ENCODE data around the gene RPLP1. TPM values are rescaled to one million over a fixed set of nuclear protein-coding genes. Genes with fewer than 3 reads are reported as not detected.

The RPLP1 gene
- total RNA-seq = 40.1 TPM

DNA sequence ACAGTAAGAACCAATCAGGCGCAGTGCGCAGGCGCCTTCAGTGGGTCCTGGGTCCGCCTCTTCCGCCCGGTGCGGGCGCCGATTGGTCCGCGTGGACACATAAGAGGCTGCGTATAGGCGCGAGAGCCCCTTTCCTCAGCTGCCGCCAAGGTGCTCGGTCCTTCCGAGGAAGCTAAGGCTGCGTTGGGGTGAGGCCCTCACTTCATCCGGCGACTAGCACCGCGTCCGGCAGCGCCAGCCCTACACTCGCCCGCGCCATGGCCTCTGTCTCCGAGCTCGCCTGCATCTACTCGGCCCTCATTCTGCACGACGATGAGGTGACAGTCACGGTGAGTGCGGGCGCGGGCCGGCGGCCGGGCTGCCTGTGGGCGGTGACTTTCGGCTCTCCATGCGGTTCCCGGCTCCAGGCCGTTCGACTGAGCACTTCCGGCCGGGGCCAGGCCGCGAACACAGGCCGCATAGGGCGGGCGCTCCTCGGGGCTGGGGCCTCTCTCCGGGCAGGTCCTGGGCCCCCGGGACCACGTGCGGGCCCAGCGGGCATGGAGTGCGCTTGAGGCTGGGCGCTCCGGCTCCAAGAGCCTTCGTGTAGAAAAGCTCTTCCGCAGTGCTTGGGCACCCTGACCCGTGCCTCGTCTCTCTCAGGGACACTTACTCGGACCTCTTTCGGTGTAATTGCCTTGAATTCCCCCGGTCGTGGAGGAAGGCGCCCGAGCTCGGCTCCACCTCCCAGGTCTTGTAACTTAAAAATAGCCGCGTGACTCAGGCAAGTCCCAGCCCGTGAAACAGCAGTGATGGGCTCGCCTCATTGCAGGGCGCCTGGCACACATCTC, at the start of gene RPLP1:
Gene RPLP1 (plus strand): TSS at position 127 of the 830 bp plus-strand sequence. CDS start 131 bp downstream, at position 258.
- peak; percentile 95 for DNase-seq

GRCh38 chr15:69403594-69403993, 49.0 kb upstream of the RPLP1 start:
- DNase-seq = no peak

GRCh38 chr15:69405110-69405509, 47.5 kb upstream of the RPLP1 start:
- DNase-seq = no peak

DNA sequence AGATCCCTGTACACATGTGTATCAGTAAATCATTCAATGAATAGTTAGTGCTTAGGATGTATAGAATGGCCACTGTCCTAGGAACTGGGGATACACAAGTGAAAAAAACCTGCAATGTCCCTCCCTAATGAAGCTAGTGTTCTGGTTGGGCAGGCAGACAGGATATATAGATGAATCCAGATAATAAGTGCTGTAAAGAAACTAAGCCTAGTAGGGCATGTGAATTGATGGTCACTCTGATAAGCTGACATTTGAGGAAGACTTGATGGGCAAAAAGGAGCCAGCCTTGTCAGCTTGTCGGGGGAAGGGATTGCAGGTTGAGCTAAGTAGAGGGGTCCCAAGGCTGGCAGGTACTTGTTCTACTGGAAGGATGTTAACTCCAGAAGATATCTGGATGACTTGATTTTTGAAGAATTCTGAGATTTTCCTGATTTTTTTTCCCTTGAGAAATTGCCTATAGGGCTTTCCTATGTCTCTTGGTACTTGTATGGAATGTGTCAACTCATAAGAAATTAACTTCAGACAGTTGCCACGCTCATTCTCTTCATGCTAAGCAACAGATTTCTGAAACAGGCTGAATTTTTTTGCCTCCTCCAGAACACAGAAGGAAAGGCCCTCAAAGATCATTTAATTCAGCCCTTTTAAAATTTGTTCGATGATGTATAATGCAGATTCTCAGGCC, 44.8 kb upstream of the RPLP1 start:
- DNase-seq = no peak

- DNase-seq = no peak
Measured at GRCh38 chr15:69408841-69409240, 43.8 kb upstream of the RPLP1 start.

DNA sequence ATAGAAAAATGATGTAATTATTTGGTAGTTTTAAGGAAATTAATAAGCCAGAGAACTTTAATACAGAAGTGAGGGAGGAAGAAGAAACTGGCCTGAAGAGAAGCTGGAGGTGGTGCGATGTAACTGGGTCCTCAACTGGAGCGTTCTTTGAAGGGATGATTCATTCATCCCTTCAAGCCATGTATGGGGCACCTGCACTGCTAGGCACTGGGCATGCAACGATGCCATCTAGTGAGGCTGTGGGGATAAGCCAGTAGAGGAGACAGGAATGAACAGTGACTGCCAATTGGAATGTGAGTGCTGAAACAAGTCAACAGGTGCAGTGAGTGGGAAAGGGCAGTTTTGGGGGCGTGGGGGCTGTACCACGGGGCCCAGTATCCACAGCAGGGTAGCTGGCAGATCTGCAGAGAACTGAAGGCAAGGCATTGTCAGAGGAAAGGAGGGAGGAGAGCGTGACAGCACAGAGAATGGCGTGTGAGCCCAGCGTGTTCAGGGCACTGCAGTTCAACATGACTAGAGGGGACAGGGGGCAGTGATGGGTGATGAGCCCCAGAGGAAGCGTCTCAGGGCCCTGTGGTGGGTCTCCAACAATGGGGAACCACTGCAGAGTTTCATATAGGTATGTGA, 42.3 kb upstream of the RPLP1 start:
- no peak for DNase-seq

DNA sequence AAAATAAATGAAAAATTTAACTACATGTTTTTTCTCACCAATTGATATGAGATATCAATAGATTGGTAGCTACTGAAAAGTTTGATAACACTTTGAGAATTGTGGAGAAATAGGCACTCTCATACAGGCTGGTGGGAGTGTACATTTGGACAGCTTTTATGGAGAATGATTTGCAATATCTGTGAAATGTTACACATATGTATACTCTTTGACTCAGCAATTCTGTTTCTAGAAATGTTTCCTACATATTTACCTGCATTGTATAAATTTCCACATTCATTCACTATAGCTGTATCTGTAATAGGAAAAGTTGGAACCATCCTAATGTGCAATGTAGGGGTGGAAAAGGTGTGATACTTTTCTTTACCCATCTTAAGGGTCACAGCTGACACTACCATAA, 40.3 kb upstream of the RPLP1 start:
- no peak for DNase-seq

- DNase-seq = no peak
Measured at GRCh38 chr15:69412701-69413100, 39.9 kb upstream of the RPLP1 start.

DNA sequence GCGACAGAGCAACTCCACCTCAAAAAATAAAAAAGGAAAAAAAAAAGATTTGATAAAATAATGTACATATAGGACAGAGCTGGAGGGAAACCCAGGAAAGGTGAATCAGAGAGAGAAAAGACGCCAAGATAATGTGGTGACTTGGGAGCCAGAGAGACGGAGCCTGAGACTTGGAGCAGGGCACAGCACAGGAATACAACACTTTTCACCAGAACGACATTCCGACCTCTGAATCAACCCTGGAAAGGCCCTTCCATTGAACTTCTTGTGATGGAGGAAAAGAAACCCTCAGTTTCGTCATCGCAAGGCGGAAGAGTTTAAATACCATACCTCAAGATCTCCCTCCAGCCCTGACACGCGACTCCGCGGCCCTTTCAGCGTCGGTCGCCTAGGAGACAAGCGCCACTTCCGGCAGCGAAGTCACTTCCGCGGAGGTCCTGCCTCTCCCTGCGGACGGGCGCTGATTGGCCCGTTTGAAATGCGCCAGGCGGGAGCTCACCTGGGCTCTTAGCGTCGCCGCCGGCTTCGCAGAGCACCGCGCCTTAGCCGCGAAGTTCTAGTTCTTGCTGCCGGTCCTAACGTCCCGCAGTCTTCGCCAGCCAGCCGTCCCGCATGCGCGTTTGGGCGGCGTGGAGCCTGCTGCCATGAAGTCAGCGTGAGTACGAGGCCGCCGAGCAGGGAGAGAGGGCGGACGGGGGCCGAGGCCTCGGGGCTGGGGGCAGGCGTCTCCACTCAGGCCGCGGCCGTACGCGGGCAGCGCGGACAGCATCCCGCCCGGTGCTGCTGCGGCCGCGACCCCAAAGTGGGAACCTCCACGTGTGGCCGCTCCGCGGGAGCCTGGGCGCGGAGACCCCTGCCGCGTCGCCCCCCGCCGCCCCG, 38.6 kb upstream of the RPLP1 start, which contains the start of gene KIF23:
Gene KIF23 (plus strand): TSS at position 528 of the 879 bp plus-strand sequence. CDS start 117 bp downstream, at position 645.
- DNase-seq = peak; percentile 76

DNA sequence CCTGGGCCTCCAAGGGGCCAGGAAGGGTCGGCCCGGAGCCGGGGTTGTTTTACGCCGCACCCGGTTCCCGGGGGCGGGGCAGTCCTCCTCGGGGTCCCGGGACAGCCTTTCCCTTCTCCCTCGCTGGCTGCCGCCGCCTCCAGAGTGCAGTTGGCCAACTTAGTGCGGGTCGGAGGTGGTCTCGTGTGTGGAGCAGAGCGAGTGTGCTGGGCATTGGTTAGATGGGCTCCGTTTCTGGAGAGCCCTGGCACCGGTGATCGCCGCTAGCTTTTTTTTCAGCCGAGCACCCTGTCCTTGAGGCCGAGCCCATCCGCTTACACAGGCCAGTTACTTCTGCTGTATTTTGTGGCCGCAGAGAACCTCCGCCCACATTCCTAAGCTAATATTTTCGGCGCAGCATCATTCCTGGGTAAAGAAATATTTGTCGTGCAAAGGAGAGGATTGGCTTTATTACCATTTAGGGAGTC, 37.9 kb upstream of the RPLP1 start:
- no peak for DNase-seq

DNA sequence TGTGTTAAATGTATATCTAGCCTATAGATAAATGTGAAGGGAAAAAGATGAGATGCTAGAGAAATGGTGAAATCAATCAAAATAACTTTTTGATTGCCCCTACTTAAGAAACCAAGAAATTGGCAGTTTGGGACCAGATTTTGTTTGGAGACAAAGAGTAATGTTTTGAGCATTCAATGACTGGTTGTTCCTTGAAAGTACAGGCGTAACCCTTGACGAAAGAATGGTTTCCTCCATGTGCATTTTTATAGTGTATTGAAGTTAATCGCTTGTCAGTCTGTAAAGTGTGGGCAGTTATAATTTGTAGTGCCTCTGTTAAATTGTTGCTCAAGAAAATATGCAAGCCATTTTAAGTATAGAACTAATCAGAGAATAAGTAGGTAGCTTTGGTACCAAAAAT, 37.2 kb upstream of the RPLP1 start:
- DNase-seq = no peak

DNA sequence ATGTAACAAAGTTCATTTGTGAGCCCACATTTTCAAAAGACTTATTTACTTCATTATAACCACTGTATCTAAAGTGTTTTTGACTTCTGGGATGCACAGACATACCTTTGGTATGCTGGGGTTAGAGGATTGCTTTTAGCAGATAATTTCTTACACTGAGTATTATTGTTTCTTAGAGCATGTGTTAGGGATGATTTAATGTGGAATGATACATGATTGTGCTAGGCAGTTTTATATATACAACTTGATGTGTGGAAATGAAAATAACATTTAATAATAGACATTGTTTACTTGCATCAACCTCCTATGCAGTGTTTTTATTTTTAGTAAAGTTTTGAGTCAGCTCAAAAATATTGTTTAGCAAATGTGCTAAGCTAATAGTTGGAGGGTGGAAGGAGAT, 35.0 kb upstream of the RPLP1 start:
- DNase-seq = no peak

DNA sequence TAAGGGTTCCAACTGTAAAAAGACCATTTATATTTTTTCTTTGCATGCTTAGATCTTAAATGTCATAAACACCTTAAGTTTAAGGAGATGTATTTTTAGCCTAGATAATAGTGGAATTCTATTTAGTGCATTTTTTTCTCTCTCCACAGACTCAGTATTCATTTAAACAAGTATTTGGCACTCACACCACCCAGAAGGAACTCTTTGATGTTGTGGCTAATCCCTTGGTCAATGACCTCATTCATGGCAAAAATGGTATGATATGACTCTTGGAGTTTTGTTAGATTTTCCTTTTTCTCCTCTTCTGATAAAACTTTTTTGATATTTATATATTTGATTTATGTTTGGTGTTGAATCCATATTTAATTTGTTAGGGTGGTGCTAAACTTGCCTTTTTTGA, 31.1 kb upstream of the RPLP1 start:
- no peak for DNase-seq

- no peak for DNase-seq
Measured at GRCh38 chr15:69422336-69422895, 30.2 kb upstream of the RPLP1 start.

DNA sequence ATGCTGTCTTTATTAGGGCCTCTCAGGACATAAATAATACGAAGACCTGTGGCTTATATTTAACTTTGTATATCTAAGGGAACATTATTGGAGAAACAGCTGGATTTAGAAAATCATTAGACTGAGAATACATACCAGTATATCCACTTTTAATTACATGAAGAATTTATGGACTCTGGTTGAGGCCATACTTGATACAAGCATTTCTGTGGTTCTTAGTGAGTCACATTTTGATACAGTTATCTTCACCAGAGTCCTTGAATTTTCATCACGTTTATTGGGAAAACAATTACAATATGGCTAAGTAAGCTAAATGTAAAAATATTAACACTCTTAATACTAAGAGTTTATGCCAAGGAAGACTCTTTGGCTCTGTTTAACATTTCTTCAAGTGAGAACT, 28.6 kb upstream of the RPLP1 start:
- no peak for DNase-seq

GRCh38 chr15:69424748-69425413, 27.7 kb upstream of the RPLP1 start:
- DNase-seq = no peak

- no peak for DNase-seq
Measured at GRCh38 chr15:69433831-69434230, 18.8 kb upstream of the RPLP1 start.

DNA sequence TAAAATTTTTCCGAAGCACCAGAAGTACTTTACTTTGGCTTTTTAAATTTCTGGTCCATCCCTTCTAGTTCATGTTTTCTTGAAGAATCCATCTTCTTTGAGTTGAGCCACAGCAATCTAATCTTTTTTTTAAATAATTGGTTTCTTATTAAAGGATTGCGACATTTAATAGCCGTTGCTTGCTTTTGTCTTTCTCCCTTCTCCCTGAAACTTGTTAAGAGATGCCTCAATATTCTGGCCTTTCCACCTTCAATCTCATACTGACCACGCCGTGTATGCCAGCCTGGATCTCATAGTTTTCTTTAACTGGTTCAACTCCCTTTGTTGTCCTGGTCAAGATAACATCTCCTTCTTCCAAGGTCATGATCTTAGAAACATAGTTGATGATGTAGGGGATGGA, 18.4 kb upstream of the RPLP1 start:
- DNase-seq = no peak

DNA sequence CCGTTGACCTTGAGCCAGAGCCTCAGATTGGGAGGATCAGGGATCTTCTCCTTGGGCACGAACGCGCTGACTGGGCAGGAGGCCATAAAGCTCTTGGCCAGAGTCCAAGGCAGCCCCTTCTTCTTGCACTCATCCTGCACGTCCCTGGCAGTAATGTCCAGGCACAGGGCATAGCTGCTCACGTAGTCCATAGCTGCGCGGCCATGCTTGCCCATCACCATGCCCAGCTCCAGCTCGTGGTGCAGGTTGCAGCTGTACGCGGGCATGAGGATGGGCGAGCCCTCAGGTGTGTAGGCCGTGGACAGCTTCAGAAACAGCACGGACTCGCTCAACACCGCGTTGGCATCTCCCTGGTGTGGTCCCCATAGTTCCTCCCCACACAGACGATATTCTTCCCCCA, 17.9 kb upstream of the RPLP1 start:
- no peak for DNase-seq

GRCh38 chr15:69435985-69436384, 16.6 kb upstream of the RPLP1 start:
- DNase-seq = no peak

DNA sequence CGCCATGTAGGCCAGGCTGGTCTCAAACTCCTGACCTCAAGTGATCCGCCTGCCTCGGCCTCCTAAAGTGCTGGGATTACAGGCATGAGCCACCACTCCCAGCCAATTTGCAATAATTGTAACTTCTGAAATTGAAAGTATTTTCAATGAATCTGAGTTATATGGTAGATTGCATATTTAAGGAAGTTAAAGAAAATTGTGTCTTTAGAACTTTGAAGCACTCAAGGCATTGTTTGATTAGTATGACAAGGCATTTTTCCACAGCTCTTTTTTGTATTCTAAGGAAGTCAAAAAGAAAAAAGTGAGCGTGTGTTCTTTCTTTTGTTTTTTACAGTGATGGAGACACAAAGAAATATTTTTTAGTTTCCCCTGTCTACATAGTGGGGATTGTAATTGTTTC, 15.7 kb upstream of the RPLP1 start:
- no peak for DNase-seq
